K562 (cell line): Measurements from ENCODE around the gene TCIRG1. TPM values are rescaled to one million over a fixed set of nuclear protein-coding genes. Genes with fewer than 3 reads are reported as not detected.
"Not testable (repeated sequence)": the region's sequence is repeated elsewhere in the genome, so short reads cannot be mapped to it uniquely, and the experiment has no call there.

Experiments used
- ATAC-seq: fragments of 200-7000 bp; cut with Tn5 transposase; 3 replicates; pipeline ENCODE4 v1.9.1; 2020; ENCODE audit warnings: moderate library complexity
- BruUV-seq: library from RNA; stranded (reverse); fragments of 400-500 nt; replicated peaks from 2 replicates; lab custom pipeline; 2021; lab: Mats Ljungman, UMichigan
- CTCF ChIA-PET: fragments of 300-600 bp; formaldehyde crosslinking; extraction: SDS; loops from one replicate; lab custom pipeline; 2021; ENCODE audit warnings: low intra/inter-chr PET ratio; lab: Yijun Ruan, JAX
- POLR2A ChIA-PET: fragments of 300-600, 350-650 bp; sonication (Branson Sonifier 250); formaldehyde crosslinking; extraction: SDS; loops from one replicate; lab custom pipeline; 2021; ENCODE audit warnings: antibody characterized with exemption, inconsistent platforms; lab: Yijun Ruan, JAX
- DNase-seq, 4 experiments: peaks; one replicate each; pipeline versions ENCODE4 v3.0.0 to v3.0.0-alpha.2; 2011 to 2018; ENCODE audit warnings: low spot score in 3 of 4, mixed read lengths in 3 of 4; ENCODE audit errors: extremely low read depth in 1 of 4
- FAIRE-seq: peaks from 2 replicates; lab custom pipeline; 2011; peaks lifted over from hg19 to GRCh38; lab: Jason Lieb, UNC
- H2AFZ ChIP-seq: 2 replicates; pipeline ENCODE4 v1.6.0; 2011; ENCODE audit warnings: low read depth, low read length, control low read depth, inconsistent platforms
- H3K27ac ChIP-seq: fragments of 200-600 bp; 3 replicates; pipeline ENCODE4 v1.8.0; 2011; ENCODE audit warnings: low read depth, mild to moderate bottlenecking, control low read depth, inconsistent platforms, low read length, moderate library complexity, mixed read lengths; ENCODE audit errors: extremely low read depth
- H3K27me3 ChIP-seq, 2 experiments: fragments of 300-600 bp in 1 of 2; 2 replicates in 1 of 2; 3 replicates in 1 of 2; pipeline versions ENCODE4 v1.6.0 to v1.8.0; 2011; ENCODE audit warnings: inconsistent platforms in 2 of 2, low read length in 2 of 2, mild to moderate bottlenecking in 1 of 2, mixed read lengths in 1 of 2, moderate library complexity in 1 of 2; ENCODE audit not compliant: control insufficient read depth in 2 of 2, insufficient read depth in 2 of 2
- H3K36me3 ChIP-seq: fragments of 300-600 bp; 3 replicates; pipeline ENCODE4 v1.8.0; 2011; ENCODE audit warnings: mild to moderate bottlenecking, low read length, inconsistent platforms; ENCODE audit not compliant: control insufficient read depth, insufficient read depth
- H3K4me1 ChIP-seq, 2 experiments: fragments of 200-600 bp in 1 of 2; replicated peaks in 1 of 2; 2 replicates in 1 of 2; 3 replicates in 1 of 2; pipeline versions ENCODE4 v1.5.1 to v1.8.0; 2011; ENCODE audit warnings: inconsistent platforms in 2 of 2, low read length in 2 of 2, mild to moderate bottlenecking in 1 of 2, mixed read lengths in 1 of 2, moderate library complexity in 1 of 2; ENCODE audit not compliant: control insufficient read depth in 2 of 2, insufficient read depth in 2 of 2
- H3K4me2 ChIP-seq: 2 replicates; pipeline ENCODE4 v1.6.1; 2011; ENCODE audit warnings: low read length, control low read depth, inconsistent platforms, mixed read lengths; ENCODE audit not compliant: insufficient read depth
- H3K4me3 ChIP-seq: fragments of 200-600 bp; sonication (generic), shearing (Covaris generic); 2 replicates; pipeline ENCODE4 v1.5.1; 2016; ENCODE audit warnings: control low read depth, inconsistent platforms
- H3K79me2 ChIP-seq: fragments of 200-600 bp; 3 replicates; pipeline ENCODE4 v1.8.0; 2011; ENCODE audit warnings: low read length, inconsistent platforms; ENCODE audit not compliant: control insufficient read depth, insufficient read depth
- H3K9ac ChIP-seq, 2 experiments: 2 replicates each; pipeline versions ENCODE4 v1.6.0 to v1.6.1; 2011; ENCODE audit warnings: low read depth in 2 of 2, low read length in 2 of 2, control low read depth in 1 of 2, inconsistent platforms in 1 of 2, mild to moderate bottlenecking in 1 of 2, mixed read lengths in 1 of 2; ENCODE audit not compliant: insufficient read depth in 1 of 2
- H3K9me1 ChIP-seq: one replicate; pipeline ENCODE4 v1.6.0; 2011; ENCODE audit warnings: inconsistent platforms, mild to moderate bottlenecking, low read length, moderate library complexity; ENCODE audit not compliant: control insufficient read depth, insufficient read depth
- H3K9me3 ChIP-seq: replicated peaks from 2 replicates; pipeline ENCODE4 v1.5.1; 2011; ENCODE audit warnings: low read depth, low read length, inconsistent platforms; ENCODE audit not compliant: control insufficient read depth, insufficient read depth
- H4K20me1 ChIP-seq: replicated peaks from 2 replicates; pipeline ENCODE4 v1.6.1; 2011; ENCODE audit warnings: low read length, inconsistent platforms, mixed read lengths; ENCODE audit not compliant: control insufficient read depth, insufficient read depth
- WGBS: fragments of 100-300 bp; shearing (Covaris generic); methylation state at CpG from one replicate; pipeline ENCODE4 v1.1.6; 2016; ENCODE audit warnings: low coverage, mixed read lengths; ENCODE audit not compliant: insufficient coverage; ENCODE audit errors: missing lambda C conversion rate; 5-methylcytosine and 5-hydroxymethylcytosine counted together
- in situ Hi-C: fragments of 300-500 bp; cut with MboI; formaldehyde crosslinking; loops from 4 replicates; pipeline ENCODE4 v1.15.0; 2018; ENCODE audit warnings: inconsistent platforms, mixed read lengths
- intact Hi-C: fragments of 100-400 bp; cut with micrococcal nuclease; formaldehyde crosslinking; loops from 2 replicates; pipeline ENCODE4 v1.14.2; 2022
- polyA plus RNA-seq, 8 experiments: library from polyadenylated mRNA; depleted of rRNA in 4 of 8; stranded (reverse) in 5 of 8; unstranded in 3 of 8; fragments of >200 nt; fragmentation: Nextera tagmentation in 2 of 8; fragmentation: Illumina TruSeq in 1 of 8; extraction: Ambion mirVana in 2 of 8; extraction: Trizol in 1 of 8; gene quantifications; 2 replicates each; pipeline versions ENCODE4 v1.2.1 to v1.2.3, GENCODE V29; 2011 to 2014; ENCODE audit warnings: inconsistent platforms in 1 of 8, missing spikeins in 1 of 8
- total RNA-seq, 7 experiments: library from RNA; depleted of rRNA in 6 of 7; stranded (reverse); fragments of >200 nt in 6 of 7; fragmentation: Illumina TruSeq in 2 of 7; extraction: Trizol in 2 of 7; gene quantifications; 2 replicates each; pipeline versions ENCODE4 v1.2.1 to v1.2.3, GENCODE V29; 2011 to 2021; ENCODE audit warnings: low replicate concordance in 1 of 7
- TF ChIP-seq, protein P1 (sequence below): sonication (generic); formaldehyde crosslinking; IDR thresholded peaks from 2 replicates; pipeline ENCODE4 v1.8.1; 2023; ENCODE audit warnings: mild to moderate bottlenecking, missing genetic modification reagents

TCIRG1 gene
- total and polyA plus RNA-seq, 9 of the 15 experiments (the other 6 are each of a cell fraction or from before 2014, with no cell fraction given), result 0.49 to 143 (median 24.4) TPM

DNA sequence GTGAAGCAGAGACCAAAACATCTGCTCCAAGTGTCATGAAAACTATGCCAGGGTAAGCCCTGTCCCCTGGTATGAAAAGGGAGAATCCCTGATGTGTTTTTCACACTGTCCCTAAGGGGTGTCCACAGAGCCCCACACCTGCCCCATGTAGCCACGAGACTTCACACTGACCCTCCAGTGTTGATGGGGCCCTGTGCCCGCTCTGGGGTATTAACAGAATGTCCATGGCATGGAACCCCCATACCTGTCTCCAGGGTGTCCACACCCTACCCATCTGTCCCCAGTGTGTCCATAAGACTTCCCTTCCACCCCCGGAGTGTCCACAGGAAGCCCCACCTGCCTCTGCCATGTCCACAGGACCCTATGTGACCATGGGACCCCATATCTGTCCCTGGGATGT is 43.7 kb upstream of the TCIRG1 start:
- H3K9me1 ChIP-seq, intact Hi-C loops, in situ Hi-C loops, ATAC-seq, H3K27me3 ChIP-seq, H3K9me3 ChIP-seq, BruUV-seq, H3K4me3 ChIP-seq, H2AFZ ChIP-seq, POLR2A ChIA-PET, H3K4me2 ChIP-seq, H3K79me2 ChIP-seq, H3K36me3 ChIP-seq, FAIRE-seq, DNase-seq, H4K20me1 ChIP-seq, H3K9ac ChIP-seq, H3K27ac ChIP-seq, CTCF ChIA-PET: not testable (repeated sequence)
- peaks cover 8 to 38% of the 10 kb centered on the region in 2 experiments; a peak in 4 of 5 replicates for H3K4me1 ChIP-seq
- WGBS, result 80% methylated on average over 3 of the region's 3 CpGs

DNA sequence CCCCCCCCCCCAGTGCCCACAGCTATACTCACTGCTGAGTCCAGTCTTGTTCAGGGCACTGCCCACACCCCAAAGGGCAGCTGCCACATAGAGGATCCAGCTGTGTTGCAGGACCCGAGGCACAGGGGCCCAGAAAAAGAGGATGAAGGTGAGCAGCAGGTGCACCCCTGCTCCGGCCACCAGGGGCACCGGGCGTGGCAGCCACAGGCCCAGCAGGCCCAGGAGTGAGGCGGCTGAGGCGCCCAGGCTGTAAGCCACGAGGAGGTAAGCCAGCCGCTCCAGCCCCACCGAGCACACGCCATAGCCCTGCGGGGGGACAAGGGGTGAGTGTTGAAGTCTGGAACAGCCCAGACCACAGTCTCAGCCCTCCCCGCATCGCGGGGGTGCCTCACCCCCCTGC is 43.2 kb upstream of the TCIRG1 start:
- H3K4me3 ChIP-seq, H3K27me3 ChIP-seq, H3K9me3 ChIP-seq, H3K9me1 ChIP-seq, intact Hi-C loops, in situ Hi-C loops, H3K79me2 ChIP-seq, H2AFZ ChIP-seq, ATAC-seq, BruUV-seq, H3K36me3 ChIP-seq, H3K27ac ChIP-seq, H4K20me1 ChIP-seq, FAIRE-seq, DNase-seq, POLR2A ChIA-PET, H3K4me2 ChIP-seq, H3K9ac ChIP-seq: not testable (repeated sequence)
- peaks cover 8 to 38% of the 10 kb centered on the region in 2 experiments; a peak in 4 of 5 replicates for H3K4me1 ChIP-seq
- TF ChIP-seq, protein P1, sequence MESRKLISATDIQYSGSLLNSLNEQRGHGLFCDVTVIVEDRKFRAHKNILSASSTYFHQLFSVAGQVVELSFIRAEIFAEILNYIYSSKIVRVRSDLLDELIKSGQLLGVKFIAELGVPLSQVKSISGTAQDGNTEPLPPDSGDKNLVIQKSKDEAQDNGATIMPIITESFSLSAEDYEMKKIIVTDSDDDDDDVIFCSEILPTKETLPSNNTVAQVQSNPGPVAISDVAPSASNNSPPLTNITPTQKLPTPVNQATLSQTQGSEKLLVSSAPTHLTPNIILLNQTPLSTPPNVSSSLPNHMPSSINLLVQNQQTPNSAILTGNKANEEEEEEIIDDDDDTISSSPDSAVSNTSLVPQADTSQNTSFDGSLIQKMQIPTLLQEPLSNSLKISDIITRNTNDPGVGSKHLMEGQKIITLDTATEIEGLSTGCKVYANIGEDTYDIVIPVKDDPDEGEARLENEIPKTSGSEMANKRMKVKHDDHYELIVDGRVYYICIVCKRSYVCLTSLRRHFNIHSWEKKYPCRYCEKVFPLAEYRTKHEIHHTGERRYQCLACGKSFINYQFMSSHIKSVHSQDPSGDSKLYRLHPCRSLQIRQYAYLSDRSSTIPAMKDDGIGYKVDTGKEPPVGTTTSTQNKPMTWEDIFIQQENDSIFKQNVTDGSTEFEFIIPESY (CRISPR knock-in tag), result peak; percentile 84
- WGBS, result 80% methylated on average over 6 of the region's 14 CpGs
- CTCF ChIA-PET, result interaction anchor here (0.9 kb wide), 1 partner anchor 261 kb away, joined by 3 read pairs; no protein-coding TSS in a partner anchor
